Sigmoid colon (tissue), 7 donors: ENCODE results near the gene MRPL42. TPM values are rescaled to one million over a fixed set of nuclear protein-coding genes. Genes with fewer than 3 reads are reported as not detected.

Experiments
- DNase-seq: peaks from one replicate; pipeline ENCODE4 v3.0.0-alpha.2; 2019
- H3K27ac ChIP-seq, 4 donors: fragments of 200-600 bp; sonication (generic); one replicate each; pipeline ENCODE4 v1.5.1; 2016 to 2019; ENCODE audit warnings: mild to moderate bottlenecking in 1 of 4
- H3K27me3 ChIP-seq, 3 donors: fragments of 200-600 bp; sonication (generic); one replicate each; pipeline ENCODE4 v1.5.1; 2019; ENCODE audit warnings: mild to moderate bottlenecking in 1 of 3
- H3K36me3 ChIP-seq, 4 donors: fragments of 200-600 bp; sonication (generic); one replicate each; pipeline ENCODE4 v1.5.1; 2016 to 2019
- H3K4me1 ChIP-seq, 4 donors: fragments of 200-600 bp; sonication (generic); one replicate each; pipeline ENCODE4 v1.5.1; 2017 to 2019
- H3K4me3 ChIP-seq, 4 donors: fragments of 200-600 bp; sonication (generic); one replicate each; pipeline ENCODE4 v1.5.1; 2017 to 2019; ENCODE audit warnings: mild to moderate bottlenecking in 2 of 4, moderate library complexity in 1 of 4
- H3K9me3 ChIP-seq, 4 donors: fragments of 200-600 bp in 3 of 4; sonication (generic) in 3 of 4; one replicate each; pipeline versions ENCODE4 v1.5.1 to v1.6.1; 2013 to 2019
- EP300 ChIP-seq, 4 donors: sonication (generic); formaldehyde crosslinking; IDR thresholded peaks; one replicate each; pipeline ENCODE4 v1.6.1; 2017; ENCODE audit warnings: antibody characterized with exemption in 4 of 4
- POLR2A ChIP-seq, 2 donors: fragments of 450-650 bp; IDR thresholded peaks; one replicate each; pipeline ENCODE4 v1.6.1; 2016; ENCODE audit warnings: antibody characterized with exemption in 2 of 2, mild to moderate bottlenecking in 2 of 2, moderate library complexity in 2 of 2
- POLR2AphosphoS5 ChIP-seq, 4 donors: sonication (generic); formaldehyde crosslinking; IDR thresholded peaks; one replicate each; pipeline ENCODE4 v1.6.1; 2017; ENCODE audit warnings: antibody characterized with exemption in 4 of 4
- WGBS, 2 donors: extraction: QIAGEN DNeasy Blood & Tissue Kit; methylation state at CpG; one replicate each; pipeline ENCODE4 v1.1.7; 2013; 5-methylcytosine and 5-hydroxymethylcytosine counted together
- intact Hi-C: fragments of 100-400 bp; cut with DNase I; formaldehyde crosslinking; loops from one replicate; pipeline ENCODE4 v1.15.1; 2023
- polyA plus RNA-seq, 3 donors: library from polyadenylated mRNA; stranded (reverse); fragments of 200-250 nt; gene quantifications; one replicate each; pipeline ENCODE4 v1.2.3, GENCODE V29; 2013
- total RNA-seq, 4 donors: library from RNA; depleted of rRNA; stranded (reverse); fragments of >200 nt; gene quantifications; one replicate each; pipeline ENCODE4 v1.1.0, GENCODE V29; 2016
- TF ChIP-seq, protein P1 (sequence below), 4 experiments: fragments of 450-650 bp in 3 of 4; fragments of 200-600 bp in 1 of 4; IDR thresholded peaks; one replicate each; pipeline ENCODE4 v1.5.1; 2016 to 2019; ENCODE audit warnings: antibody characterized with exemption in 4 of 4, mild to moderate bottlenecking in 3 of 4, moderate library complexity in 2 of 4
- donor health status: healthy with polysubstance abuse.
- donor health status: Bipolar disorder and iron deficiency.
- donor health status: healthy.

MRPL42 gene
- total and polyA plus RNA-seq, 7 donors = 37.9 to 79.5 (median 48.1) TPM

DNA sequence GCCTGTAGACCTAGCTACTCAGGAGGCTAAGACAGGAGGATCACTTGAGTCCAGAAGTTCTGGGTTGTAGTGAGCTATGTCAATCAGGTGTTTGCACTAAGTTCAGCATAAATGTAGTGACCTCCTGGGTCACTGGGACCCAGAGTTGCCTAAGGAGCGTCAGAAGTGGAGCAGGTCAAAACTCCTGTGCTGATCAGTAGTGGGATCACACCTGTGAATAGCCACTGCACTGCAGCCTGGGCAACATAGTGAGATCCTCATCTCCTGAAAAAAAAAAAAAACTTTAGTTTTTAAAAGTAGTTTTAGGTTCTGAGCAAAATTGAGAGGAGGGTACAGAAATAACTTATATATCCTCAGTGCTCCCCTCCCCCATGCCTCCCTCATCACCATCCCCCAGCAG, 42.2 kb downstream of the MRPL42 start:
- 94 to 96% methylated on average over 1 of the region's 1 CpG for WGBS, 2 donors
- DNase-seq = no peak
- Histone ChIP-seq H3K4me1 (no peaks in the 10 kb centered on the region), H3K9me3 (no peaks in the 10 kb centered on the region), H3K27me3 (no peaks in the 10 kb centered on the region), H3K36me3 (no peaks in the 10 kb centered on the region), H3K27ac (no peak overlapping the region), H3K4me3 (no peak overlapping the region)
- intact Hi-C loops = loop anchor here (10.0 kb wide), 2 partner anchors 255 to 335 kb away; no protein-coding TSS in a partner anchor
- TF ChIP-seq POLR2A (IDR thresholded peaks at IDR 0.05) (no peak), POLR2AphosphoS5 (IDR thresholded peaks at IDR 0.05) (no peak), EP300 (IDR thresholded peaks at IDR 0.05) (no peak)
- TF ChIP-seq, protein P1, sequence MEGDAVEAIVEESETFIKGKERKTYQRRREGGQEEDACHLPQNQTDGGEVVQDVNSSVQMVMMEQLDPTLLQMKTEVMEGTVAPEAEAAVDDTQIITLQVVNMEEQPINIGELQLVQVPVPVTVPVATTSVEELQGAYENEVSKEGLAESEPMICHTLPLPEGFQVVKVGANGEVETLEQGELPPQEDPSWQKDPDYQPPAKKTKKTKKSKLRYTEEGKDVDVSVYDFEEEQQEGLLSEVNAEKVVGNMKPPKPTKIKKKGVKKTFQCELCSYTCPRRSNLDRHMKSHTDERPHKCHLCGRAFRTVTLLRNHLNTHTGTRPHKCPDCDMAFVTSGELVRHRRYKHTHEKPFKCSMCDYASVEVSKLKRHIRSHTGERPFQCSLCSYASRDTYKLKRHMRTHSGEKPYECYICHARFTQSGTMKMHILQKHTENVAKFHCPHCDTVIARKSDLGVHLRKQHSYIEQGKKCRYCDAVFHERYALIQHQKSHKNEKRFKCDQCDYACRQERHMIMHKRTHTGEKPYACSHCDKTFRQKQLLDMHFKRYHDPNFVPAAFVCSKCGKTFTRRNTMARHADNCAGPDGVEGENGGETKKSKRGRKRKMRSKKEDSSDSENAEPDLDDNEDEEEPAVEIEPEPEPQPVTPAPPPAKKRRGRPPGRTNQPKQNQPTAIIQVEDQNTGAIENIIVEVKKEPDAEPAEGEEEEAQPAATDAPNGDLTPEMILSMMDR (IDR thresholded peaks at IDR 0.05) = no peak

GRCh38 chr12:93514853-93515252, 47.5 kb downstream of the MRPL42 start:
- intact Hi-C loops = no loop called here
- Histone ChIP-seq H3K4me1 (no peaks in the 10 kb centered on the region), H3K27ac (no peak overlapping the region), H3K4me3 (no peak overlapping the region), H3K27me3 (no peaks in the 10 kb centered on the region), H3K36me3 (no peaks in the 10 kb centered on the region), H3K9me3 (no peaks in the 10 kb centered on the region)
- 84 to 86% methylated on average over 5 of the region's 5 CpGs for WGBS, 2 donors
- no peak for TF ChIP-seq POLR2AphosphoS5 (IDR thresholded peaks at IDR 0.05)
- TF ChIP-seq EP300 (IDR thresholded peaks at IDR 0.05) = no peak
- TF ChIP-seq, protein P1 (IDR thresholded peaks at IDR 0.05) = no peak
- TF ChIP-seq POLR2A (IDR thresholded peaks at IDR 0.05) = no peak
- DNase-seq = no peak

DNA sequence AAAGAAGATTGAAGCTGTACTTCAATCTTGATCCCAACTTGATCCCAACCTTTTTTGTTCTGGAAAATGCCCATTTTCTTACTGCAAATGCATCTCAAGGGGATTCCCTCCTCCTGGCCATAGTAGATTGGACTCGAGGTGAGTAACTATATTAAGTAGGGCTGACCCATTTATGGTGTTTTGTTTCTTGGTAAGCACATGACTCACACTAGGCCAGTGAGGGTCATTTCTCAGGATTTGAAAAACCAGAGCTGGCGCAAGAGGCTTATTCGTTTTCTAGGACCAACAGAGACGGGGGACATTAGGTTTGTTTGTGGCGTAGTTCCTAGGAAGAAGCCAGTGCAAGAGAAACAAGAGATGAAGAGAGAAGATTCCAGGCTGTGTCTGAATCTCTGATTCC, 51.4 kb downstream of the MRPL42 start:
- Histone ChIP-seq H3K4me3 (no peak overlapping the region), H3K27me3 (no peaks in the 10 kb centered on the region), H3K36me3 (no peaks in the 10 kb centered on the region), H3K9me3 (no peaks in the 10 kb centered on the region), H3K4me1 (peaks cover 0 to 7% (median 3%) of the 10 kb centered on the region in 4 donors), H3K27ac (no peak overlapping the region)
- WGBS, 2 donors = 84 to 88% methylated on average over 5 of the region's 5 CpGs
- DNase-seq = no peak
- intact Hi-C loops = no loop called here
- TF ChIP-seq POLR2A (IDR thresholded peaks at IDR 0.05) (no peak), EP300 (IDR thresholded peaks at IDR 0.05) (no peak), POLR2AphosphoS5 (IDR thresholded peaks at IDR 0.05) (no peak)
- TF ChIP-seq, protein P1 (IDR thresholded peaks at IDR 0.05) = no peak

- H3K4me1 ChIP-seq = peaks cover 0 to 7% (median 3%) of the 10 kb centered on the region in 4 donors
- TF ChIP-seq, protein P1 (IDR thresholded peaks at IDR 0.05) = no peak
- TF ChIP-seq POLR2A (IDR thresholded peaks at IDR 0.05) (no peak), EP300 (IDR thresholded peaks at IDR 0.05) (no peak), POLR2AphosphoS5 (IDR thresholded peaks at IDR 0.05) (no peak)
- H3K27me3 ChIP-seq = no peaks in the 10 kb centered on the region
- H3K27ac ChIP-seq = no peak overlapping the region
- WGBS, 2 donors = 71 to 86% methylated on average over 2 of the region's 2 CpGs
- no peak overlapping the region for H3K4me3 ChIP-seq
- DNase-seq = no peak
- no peaks in the 10 kb centered on the region for H3K9me3 ChIP-seq
- intact Hi-C loops = no loop called here
- no peaks in the 10 kb centered on the region for H3K36me3 ChIP-seq
These were observed 52.5 kb downstream of the MRPL42 start for GRCh38 chr12:93519859-93520258.

DNA sequence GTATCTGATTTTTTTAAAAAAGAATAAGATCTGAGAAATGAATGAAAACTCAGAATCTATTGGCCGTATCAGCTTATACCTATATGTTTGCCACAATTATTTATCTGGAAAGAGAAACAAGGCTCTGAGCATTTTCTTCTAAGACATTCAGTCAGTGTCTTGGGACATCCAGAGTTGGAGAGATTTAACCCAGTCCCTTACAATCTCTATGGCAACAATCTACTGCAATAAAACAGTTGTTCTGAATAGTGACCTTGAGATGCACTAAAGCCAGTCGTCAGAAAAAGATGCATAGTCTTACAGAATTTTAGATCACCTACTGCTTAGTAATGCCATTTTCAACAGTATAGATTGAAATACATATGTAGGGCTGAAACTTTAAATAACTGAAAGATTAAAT, 53.1 kb downstream of the MRPL42 start:
- Histone ChIP-seq H3K4me3 (no peak overlapping the region), H3K27me3 (no peaks in the 10 kb centered on the region), H3K4me1 (peaks cover 0 to 7% (median 3%) of the 10 kb centered on the region in 4 donors), H3K36me3 (no peaks in the 10 kb centered on the region), H3K27ac (no peak overlapping the region), H3K9me3 (no peaks in the 10 kb centered on the region)
- DNase-seq = no peak
- intact Hi-C loops = no loop called here
- WGBS, 2 donors = 54 to 73% methylated on average over 2 of the region's 2 CpGs
- TF ChIP-seq, protein P1 (IDR thresholded peaks at IDR 0.05) = no peak
- TF ChIP-seq POLR2AphosphoS5 (IDR thresholded peaks at IDR 0.05) = no peak
- TF ChIP-seq POLR2A (IDR thresholded peaks at IDR 0.05) = no peak
- no peak for TF ChIP-seq EP300 (IDR thresholded peaks at IDR 0.05)
